Activated CD4-positive, CD25-positive, alpha-beta regulatory T cell treated with anti-CD3 and anti-CD28 coated beads, Interleukin-2, amount 50 U/mL, for 72 hours (primary cell): ENCODE data around the gene TBKBP1.

Experiments used
- DNase-seq: peaks from one replicate; pipeline ENCODE4 v3.0.0; 2021

Gene TBKBP1

GRCh38 chr17:47716375-47716774 is 22.4 kb downstream of the TBKBP1 start:
- DNase-seq = no peak

DNA sequence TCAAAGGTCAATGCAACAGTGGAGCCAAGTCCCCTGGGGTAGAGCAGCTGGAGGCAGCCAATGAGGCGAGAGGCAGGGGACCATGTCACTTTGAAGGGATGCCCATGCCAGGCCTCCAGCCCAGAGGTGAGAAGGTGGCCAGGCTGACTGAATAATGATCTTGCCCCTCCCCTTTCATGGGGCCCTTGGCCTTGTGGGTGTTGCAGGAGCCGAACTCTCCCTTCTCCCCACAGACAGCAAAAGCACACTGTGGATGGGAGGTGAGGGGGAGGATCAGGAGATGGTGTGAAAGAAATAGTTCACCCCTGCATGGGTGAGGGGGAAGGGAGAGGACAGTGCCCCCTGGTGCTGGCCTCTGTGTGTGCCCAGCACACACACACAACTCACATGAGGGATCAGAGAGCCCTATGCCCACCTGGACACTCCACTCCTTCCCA is 23.3 kb downstream of the TBKBP1 start:
- no peak for DNase-seq

GRCh38 chr17:47717979-47718621 is 24.1 kb downstream of the TBKBP1 start:
- DNase-seq = no peak

GRCh38 chr17:47718634-47719405 is 24.9 kb downstream of the TBKBP1 start:
- no peak for DNase-seq

GRCh38 chr17:47719411-47720152 is 25.6 kb downstream of the TBKBP1 start:
- DNase-seq = peak; percentile 69

GRCh38 chr17:47720196-47720595 is 26.2 kb downstream of the TBKBP1 start:
- no peak for DNase-seq

- peak; percentile 88 for DNase-seq
These were observed 27.0 kb downstream of the TBKBP1 start for GRCh38 chr17:47720754-47721533.

DNA sequence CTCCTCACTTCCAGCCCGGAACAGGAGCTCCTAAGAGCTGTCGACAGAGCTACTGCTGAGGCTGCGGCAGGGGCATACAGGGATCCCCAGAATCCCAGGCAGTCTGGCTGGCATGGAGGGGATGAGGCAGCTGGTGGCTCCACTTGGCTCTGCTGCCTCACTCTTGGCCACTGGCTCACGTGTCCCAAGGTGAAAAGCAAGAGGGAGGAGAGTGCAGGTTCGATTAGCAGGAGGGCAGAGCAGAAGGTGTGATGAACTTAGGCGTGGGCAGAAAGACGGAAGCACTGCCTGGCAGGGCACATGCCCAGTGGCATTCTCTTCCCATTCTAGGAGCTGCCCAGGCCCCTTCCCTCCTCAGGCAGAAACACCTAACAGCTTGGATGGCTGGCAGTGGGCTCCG is 27.8 kb downstream of the TBKBP1 start:
- DNase-seq = no peak

GRCh38 chr17:47724705-47725104 is 30.7 kb downstream of the TBKBP1 start:
- DNase-seq = no peak

DNA sequence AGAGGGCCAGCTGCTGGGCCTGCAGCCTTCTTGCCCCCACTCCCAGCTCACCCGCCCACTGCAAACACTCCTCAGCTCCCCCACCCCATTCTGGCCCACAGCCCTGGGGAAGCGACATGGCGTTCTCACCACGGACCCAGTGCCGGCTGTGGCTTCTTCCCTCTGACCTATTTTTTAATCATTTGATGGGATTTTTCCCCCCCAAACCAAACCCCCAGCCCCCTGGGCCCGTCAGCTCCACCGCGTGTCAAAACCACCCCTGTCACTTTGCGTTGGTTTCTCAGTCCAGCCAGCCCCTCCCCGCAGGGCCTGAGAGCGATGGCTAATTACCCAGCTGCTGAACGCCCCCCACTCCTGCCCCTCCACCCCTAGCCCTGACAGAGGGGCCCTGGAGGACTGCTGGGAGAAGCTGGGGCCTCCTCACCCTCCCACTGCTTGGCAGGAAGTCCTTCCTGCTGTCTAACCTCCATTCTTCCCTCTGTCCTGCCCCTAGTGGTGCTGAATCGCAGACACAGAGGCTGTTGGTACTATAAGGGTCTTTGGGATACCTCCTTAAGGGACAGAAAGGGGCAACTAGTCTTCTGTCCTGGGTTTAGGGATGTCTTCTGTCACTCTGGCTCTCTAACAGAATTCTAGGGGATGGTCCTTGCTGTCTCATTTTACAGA is 31.6 kb downstream of the TBKBP1 start:
- DNase-seq = no peak

GRCh38 chr17:47726796-47727703 is 33.1 kb downstream of the TBKBP1 start:
- DNase-seq = peak; percentile 25

GRCh38 chr17:47727704-47728036 is 33.7 kb downstream of the TBKBP1 start:
- peak; percentile 27 for DNase-seq

- DNase-seq = no peak
These were observed 34.4 kb downstream of the TBKBP1 start for GRCh38 chr17:47728214-47728877.

DNA sequence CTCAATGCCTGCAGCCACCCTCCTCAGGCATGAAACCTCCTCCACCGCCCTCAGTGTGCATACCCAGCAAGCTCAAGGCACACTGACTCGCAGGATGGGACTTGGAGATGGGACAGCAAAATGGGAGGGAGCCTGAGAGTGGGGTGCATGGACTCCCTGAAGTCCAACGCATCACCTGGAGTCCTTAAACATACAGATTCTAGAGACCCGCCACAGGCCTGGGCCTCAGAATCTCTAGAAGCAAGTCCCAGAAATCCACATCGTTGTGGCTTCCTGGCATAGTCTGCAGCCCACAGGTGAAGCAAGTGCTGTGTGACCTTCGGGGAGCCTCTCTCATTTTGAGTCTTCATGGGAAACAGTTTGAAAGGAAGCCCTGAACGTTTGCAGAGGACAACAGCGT is 35.5 kb downstream of the TBKBP1 start:
- DNase-seq = no peak

DNA sequence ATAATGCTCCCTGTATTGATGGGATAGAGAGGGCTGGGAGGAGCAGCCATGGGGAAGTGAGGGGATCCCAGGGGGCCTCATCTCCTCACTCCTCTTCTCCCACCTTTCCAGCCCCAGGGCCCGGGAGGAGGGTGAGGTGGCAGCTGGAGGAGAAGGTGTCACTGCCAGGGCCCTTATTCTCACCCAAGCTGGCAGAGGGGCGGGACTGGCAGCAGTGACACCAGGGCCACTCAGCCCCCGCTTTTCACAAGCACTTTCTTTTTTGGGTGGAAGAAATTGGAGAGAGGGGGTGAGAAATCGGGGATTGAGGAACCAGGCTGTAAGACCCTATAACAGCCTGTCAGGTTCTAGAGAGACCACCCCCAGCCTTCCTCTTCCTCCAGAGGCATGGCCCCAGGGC is 36.7 kb downstream of the TBKBP1 start:
- DNase-seq = no peak

GRCh38 chr17:47731396-47731795 is 37.4 kb downstream of the TBKBP1 start:
- no peak for DNase-seq

DNA sequence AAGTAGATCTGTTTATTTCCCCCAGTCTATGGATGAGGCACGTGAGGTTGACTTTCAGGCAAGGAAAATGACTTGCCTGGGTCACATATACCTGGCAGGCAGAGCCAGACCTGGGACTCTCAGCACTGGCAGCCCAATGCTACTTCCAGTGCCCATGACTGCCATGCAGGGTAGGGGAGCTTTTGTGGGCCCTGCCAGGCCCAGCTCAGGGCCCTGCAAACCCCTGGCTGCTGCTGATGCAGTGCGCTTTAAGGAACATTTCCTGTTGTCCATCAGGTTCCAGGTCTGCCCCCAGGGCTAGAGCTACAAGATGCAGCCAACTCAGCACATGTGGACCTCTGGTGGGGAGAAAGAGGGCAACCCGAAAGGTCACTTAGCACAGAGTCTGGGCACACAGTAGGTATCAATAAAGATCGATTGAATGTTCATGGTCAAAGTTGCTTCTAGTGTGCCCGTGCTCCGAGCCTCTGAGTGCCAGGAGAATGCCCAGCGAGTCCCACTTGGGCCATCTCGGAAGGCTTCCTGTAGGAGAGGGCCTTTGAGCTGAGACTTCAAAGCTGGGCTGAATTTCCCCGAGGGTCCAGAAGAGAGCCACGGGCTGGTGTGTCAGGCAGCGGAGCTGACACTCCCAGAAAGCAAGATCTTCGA is 38.6 kb downstream of the TBKBP1 start:
- no peak for DNase-seq

DNA sequence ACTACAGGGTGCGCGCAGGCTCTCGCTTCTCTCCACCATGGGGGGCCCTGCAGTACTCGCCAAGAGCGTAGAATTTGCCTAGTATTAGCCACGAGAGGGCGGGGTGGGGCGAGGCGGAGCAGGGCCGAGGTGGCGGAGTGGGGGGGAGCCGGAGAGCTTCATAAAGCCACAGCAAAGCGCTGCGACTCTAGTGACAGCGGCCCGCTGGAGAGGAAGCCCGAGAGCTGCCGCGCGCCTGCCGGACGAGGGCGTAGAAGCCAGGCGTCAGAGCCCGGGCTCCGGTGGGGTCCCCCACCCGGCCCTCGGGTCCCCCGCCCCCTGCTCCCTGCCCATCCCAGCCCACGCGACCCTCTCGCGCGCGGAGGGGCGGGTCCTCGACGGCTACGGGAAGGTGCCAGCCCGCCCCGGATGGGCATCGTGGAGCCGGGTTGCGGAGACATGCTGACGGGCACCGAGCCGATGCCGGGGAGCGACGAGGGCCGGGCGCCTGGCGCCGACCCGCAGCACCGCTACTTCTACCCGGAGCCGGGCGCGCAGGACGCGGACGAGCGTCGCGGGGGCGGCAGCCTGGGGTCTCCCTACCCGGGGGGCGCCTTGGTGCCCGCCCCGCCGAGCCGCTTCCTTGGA is 39.2 kb downstream of the TBKBP1 start, which contains the start of gene TBX21:
TSS of gene TBX21 (plus strand) at position 190 of the 627 bp plus-strand sequence. CDS start at position 409, 219 bp downstream.
- DNase-seq = peak; percentile 82

DNA sequence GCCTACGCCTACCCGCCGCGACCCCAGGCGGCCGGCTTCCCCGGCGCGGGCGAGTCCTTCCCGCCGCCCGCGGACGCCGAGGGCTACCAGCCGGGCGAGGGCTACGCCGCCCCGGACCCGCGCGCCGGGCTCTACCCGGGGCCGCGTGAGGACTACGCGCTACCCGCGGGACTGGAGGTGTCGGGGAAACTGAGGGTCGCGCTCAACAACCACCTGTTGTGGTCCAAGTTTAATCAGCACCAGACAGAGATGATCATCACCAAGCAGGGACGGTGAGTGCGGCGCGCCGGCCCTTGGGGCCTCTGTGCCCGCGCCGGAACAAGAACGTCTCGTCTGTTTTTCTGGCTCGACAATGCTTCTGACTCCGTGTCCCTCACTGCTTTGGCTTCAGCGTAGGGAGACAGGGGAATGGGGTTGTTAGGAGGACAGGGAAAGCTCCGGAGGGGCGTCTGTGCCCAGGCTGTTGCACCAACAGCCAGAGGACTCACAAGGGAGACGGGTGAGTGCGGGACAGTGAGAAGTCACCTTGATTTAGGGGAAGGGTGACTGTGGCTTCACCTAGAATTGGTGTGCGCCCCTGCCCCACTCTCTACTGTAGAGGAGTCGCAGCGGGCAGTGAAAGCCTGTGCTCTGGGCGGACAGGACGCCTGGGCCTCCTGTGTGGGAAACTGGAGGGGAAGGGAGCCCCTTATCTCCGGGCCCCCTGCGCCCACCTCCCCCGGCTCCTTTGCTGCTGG is 39.9 kb downstream of the TBKBP1 start:
- DNase-seq = no peak
